ENCODE data around the gene EXOSC6. TPM values are rescaled to one million over a fixed set of nuclear protein-coding genes. Genes with fewer than 3 reads are reported as not detected.
"Not testable (repeated sequence)": the region's sequence is repeated elsewhere in the genome, so short reads cannot be mapped to it uniquely, and the experiment has no call there.

The EXOSC6 gene
- total RNA-seq (2012; rRNA removed) = 22.6 and 22.9 TPM in 2 replicates

- Histone ChIP-seq H3K4me3 (ENCODE audit: low read length) (peak within 1 kb of the TSS; percentile 91), H3K9me3 (replicated peaks; ENCODE audit: low read length) (no peaks in the 10 kb centered on the region), H3K9ac (ENCODE audit: low read depth, low read length) (peak within 1 kb of the TSS; percentile 91), H3K4me2 (ENCODE audit: low read length) (peak within 1 kb of the TSS; percentile 98), H3K36me3 (ENCODE audit: insufficient read depth, low read length) (peaks cover 41% of the 10 kb centered on the region), H3K4me1 (ENCODE audit: control insufficient read depth, insufficient read depth, low read length) (peaks cover 5% of the 10 kb centered on the region), H3K27me3 (ENCODE audit: control insufficient read depth, insufficient read depth, low read length) (no peaks in the 10 kb centered on the region)
Observed at GRCh38 chr16:70251629-70252354, at the start of gene EXOSC6. EXOSC6 (minus strand) TSS chr16:70251940; CDS start chr16:70251900, 40 bp downstream.

GRCh38 chr16:70301121-70301520, 49.4 kb upstream of the EXOSC6 start:
- Histone ChIP-seq H3K36me3 (ENCODE audit: insufficient read depth, low read length) (peaks cover 18% of the 10 kb centered on the region), H3K4me1 (ENCODE audit: control insufficient read depth, insufficient read depth, low read length) (peaks cover 14% of the 10 kb centered on the region), H3K9ac (ENCODE audit: low read depth, low read length) (no peak overlapping the region), H3K27me3 (ENCODE audit: control insufficient read depth, insufficient read depth, low read length) (no peaks in the 10 kb centered on the region), H3K4me3 (ENCODE audit: low read length) (peak overlapping the region; percentile 8), H3K4me2 (ENCODE audit: low read length) (no peak overlapping the region), H3K9me3 (replicated peaks; ENCODE audit: low read length) (peaks cover 8% of the 10 kb centered on the region)

- H3K36me3 ChIP-seq (ENCODE audit: insufficient read depth, low read length) = peaks cover 18% of the 10 kb centered on the region
- peaks cover 8% of the 10 kb centered on the region for H3K9me3 ChIP-seq (replicated peaks; ENCODE audit: low read length)
- peaks cover 9% of the 10 kb centered on the region for H3K4me1 ChIP-seq (ENCODE audit: control insufficient read depth, insufficient read depth, low read length)
- H3K9ac ChIP-seq (ENCODE audit: low read depth, low read length) = peak within 1 kb of the TSS; percentile 94
- H3K27me3 ChIP-seq (ENCODE audit: control insufficient read depth, insufficient read depth, low read length) = no peaks in the 10 kb centered on the region
- peak within 1 kb of the TSS; percentile 93 for H3K4me3 ChIP-seq (ENCODE audit: low read length)
- peak within 1 kb of the TSS; percentile 91 for H3K4me2 ChIP-seq (ENCODE audit: low read length)
Observed at GRCh38 chr16:70298988-70299938, 47.5 kb upstream of the EXOSC6 start, which contains the start of gene DDX19B. DDX19B (plus strand) TSS chr16:70299186; CDS start chr16:70299298, 112 bp downstream.

DNA sequence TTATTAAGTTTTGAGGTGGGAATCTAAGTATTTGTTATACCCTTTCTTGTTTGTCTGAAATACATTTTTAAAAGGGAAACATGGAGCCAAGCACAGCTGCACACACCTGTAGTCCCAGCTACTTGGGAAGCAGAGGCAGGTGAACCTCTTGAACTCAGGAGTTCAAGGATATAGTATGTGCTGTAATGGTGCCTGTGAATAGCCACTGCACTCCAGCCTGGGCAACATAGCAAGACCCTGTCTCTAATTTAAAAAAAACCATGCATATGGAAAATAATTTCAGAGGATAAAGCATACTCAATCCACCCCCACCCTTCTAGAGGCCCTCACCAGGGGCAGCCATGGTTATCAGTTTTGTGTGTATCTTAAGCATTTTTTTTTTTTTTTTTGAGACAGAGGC, 43.9 kb upstream of the EXOSC6 start:
- H3K27me3 ChIP-seq (ENCODE audit: control insufficient read depth, insufficient read depth, low read length) = no peaks in the 10 kb centered on the region
- no peaks in the 10 kb centered on the region for H3K9me3 ChIP-seq (replicated peaks; ENCODE audit: low read length)
- no peak overlapping the region for H3K9ac ChIP-seq (ENCODE audit: low read depth, low read length)
- H3K36me3 ChIP-seq (ENCODE audit: insufficient read depth, low read length) = no peaks in the 10 kb centered on the region
- no peak overlapping the region for H3K4me2 ChIP-seq (ENCODE audit: low read length)
- no peak overlapping the region for H3K4me3 ChIP-seq (ENCODE audit: low read length)
- H3K4me1 ChIP-seq (ENCODE audit: control insufficient read depth, insufficient read depth, low read length) = peaks cover 9% of the 10 kb centered on the region

GRCh38 chr16:70294385-70295025, 42.8 kb upstream of the EXOSC6 start:
- Histone ChIP-seq H3K9ac (ENCODE audit: low read depth, low read length) (no peak overlapping the region), H3K4me1 (ENCODE audit: control insufficient read depth, insufficient read depth, low read length) (peaks cover 7% of the 10 kb centered on the region), H3K4me3 (ENCODE audit: low read length) (no peak overlapping the region), H3K4me2 (ENCODE audit: low read length) (no peak overlapping the region), H3K27me3 (ENCODE audit: control insufficient read depth, insufficient read depth, low read length) (no peaks in the 10 kb centered on the region), H3K36me3 (ENCODE audit: insufficient read depth, low read length) (no peaks in the 10 kb centered on the region), H3K9me3 (replicated peaks; ENCODE audit: low read length) (no peaks in the 10 kb centered on the region)

GRCh38 chr16:70292148-70292547, 40.4 kb upstream of the EXOSC6 start:
- not testable (repeated sequence) for H3K4me1 ChIP-seq (ENCODE audit: control insufficient read depth, insufficient read depth, low read length); H3K4me3 ChIP-seq (ENCODE audit: low read length); H3K36me3 ChIP-seq (ENCODE audit: insufficient read depth, low read length); H3K4me2 ChIP-seq (ENCODE audit: low read length); H3K9ac ChIP-seq (ENCODE audit: low read depth, low read length); H3K9me3 ChIP-seq (replicated peaks; ENCODE audit: low read length); H3K27me3 ChIP-seq (ENCODE audit: control insufficient read depth, insufficient read depth, low read length)

- H3K27me3 ChIP-seq (ENCODE audit: control insufficient read depth, insufficient read depth, low read length) = no peaks in the 10 kb centered on the region
- H3K9ac ChIP-seq (ENCODE audit: low read depth, low read length) = no peak overlapping the region
- H3K4me3 ChIP-seq (ENCODE audit: low read length) = no peak overlapping the region
- no peaks in the 10 kb centered on the region for H3K36me3 ChIP-seq (ENCODE audit: insufficient read depth, low read length)
- no peaks in the 10 kb centered on the region for H3K9me3 ChIP-seq (replicated peaks; ENCODE audit: low read length)
- no peak overlapping the region for H3K4me2 ChIP-seq (ENCODE audit: low read length)
- H3K4me1 ChIP-seq (ENCODE audit: control insufficient read depth, insufficient read depth, low read length) = peaks cover 6% of the 10 kb centered on the region
Observed at GRCh38 chr16:70290949-70291519, 39.3 kb upstream of the EXOSC6 start.

DNA sequence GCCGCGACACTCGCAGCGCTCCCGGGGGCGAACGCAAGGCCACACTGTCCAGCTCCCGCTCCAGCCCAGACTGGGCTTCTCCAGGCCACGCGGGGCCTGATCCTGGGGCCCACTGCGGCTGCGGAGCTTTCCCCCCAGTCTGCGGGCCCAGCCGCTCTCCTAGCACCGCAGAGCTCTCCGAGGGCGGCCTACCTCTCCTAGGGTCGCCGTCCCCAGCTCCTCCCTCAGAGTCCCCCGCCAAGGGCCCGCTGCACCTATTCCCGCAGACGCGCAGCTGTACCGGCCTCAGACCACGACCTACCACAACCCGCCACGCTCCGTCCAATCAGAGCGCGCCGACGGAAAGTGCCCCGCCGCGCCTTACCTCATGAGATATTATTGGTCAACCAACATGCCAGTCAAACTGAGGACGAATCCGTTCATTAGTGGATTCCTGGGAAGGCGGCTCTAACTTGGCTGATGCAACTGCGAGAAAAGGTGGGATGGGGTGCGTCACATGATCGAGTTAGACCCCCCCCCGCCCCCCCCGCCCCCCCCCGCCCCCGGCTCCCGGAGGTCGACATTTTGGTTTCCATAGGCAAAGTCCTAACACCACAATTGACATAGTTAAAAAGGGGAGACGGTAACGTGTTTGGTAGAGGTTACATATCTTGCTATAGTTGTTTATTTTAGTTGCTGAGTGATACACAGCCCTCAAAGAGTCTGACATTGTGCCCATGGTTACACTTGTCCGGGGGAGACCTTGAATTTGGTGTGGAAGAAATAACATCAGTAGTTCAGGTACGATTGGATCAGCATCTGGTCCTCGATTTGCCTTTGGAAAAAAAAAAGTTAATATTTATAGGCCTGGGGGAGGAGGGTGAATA, 37.7 kb upstream of the EXOSC6 start, which contains the start of gene AARS1:
AARS1 (minus strand) TSS at position 278 of the 866 bp plus-strand sequence. CDS start 6,743 bp downstream, outside the sequence.
- Histone ChIP-seq H3K4me3 (ENCODE audit: low read length) (peak within 1 kb of the TSS; percentile 88), H3K27me3 (ENCODE audit: control insufficient read depth, insufficient read depth, low read length) (no peaks in the 10 kb centered on the region), H3K9me3 (replicated peaks; ENCODE audit: low read length) (no peaks in the 10 kb centered on the region), H3K4me1 (ENCODE audit: control insufficient read depth, insufficient read depth, low read length) (peaks cover 6% of the 10 kb centered on the region), H3K36me3 (ENCODE audit: insufficient read depth, low read length) (peaks cover 5% of the 10 kb centered on the region), H3K9ac (ENCODE audit: low read depth, low read length) (peak within 1 kb of the TSS; percentile 93), H3K4me2 (ENCODE audit: low read length) (peak within 1 kb of the TSS; percentile 88)

DNA sequence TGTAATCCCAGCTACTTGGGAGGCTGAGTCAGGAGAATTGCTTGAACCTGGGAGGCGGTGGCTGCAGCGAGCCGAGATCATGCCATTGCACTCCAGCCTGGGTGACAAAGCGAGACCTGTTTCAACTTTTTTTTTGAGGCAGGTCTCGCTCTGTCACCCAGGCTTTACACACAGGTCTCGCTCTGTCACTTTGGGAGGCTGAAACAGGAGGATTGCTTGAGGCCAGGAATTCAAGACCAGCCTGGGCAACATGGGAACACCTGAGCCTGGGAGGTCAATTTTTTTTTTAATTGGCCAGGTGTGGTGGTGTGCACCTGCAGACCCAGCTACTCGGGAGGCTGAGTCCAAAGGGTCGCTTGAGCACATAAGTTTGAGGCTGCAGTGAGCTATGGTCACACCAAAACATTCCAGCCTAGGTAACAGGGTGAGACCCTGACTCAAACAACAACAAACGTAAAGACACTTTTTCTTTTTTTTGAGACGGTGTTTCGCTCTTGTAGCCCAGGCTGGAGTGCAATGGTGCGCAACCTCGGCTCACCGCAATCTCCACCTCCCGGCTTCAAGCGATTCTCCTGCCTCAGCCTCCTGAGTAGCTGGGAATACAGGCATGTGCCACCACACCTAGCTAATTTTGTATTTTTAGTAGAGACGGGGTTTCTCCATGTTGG, 35.7 kb upstream of the EXOSC6 start:
- peaks cover 16% of the 10 kb centered on the region for H3K36me3 ChIP-seq (ENCODE audit: insufficient read depth, low read length)
- H3K9me3 ChIP-seq (replicated peaks; ENCODE audit: low read length); H3K4me2 ChIP-seq (ENCODE audit: low read length); H3K4me3 ChIP-seq (ENCODE audit: low read length); H3K27me3 ChIP-seq (ENCODE audit: control insufficient read depth, insufficient read depth, low read length); H3K4me1 ChIP-seq (ENCODE audit: control insufficient read depth, insufficient read depth, low read length); H3K9ac ChIP-seq (ENCODE audit: low read depth, low read length): not testable (repeated sequence)

GRCh38 chr16:70276392-70276791, 24.7 kb upstream of the EXOSC6 start:
- no peak overlapping the region for H3K9ac ChIP-seq (ENCODE audit: low read depth, low read length)
- H3K36me3 ChIP-seq (ENCODE audit: insufficient read depth, low read length) = peaks cover 52% of the 10 kb centered on the region

More at GRCh38 chr16:70276392-70276791, 24.7 kb upstream of the EXOSC6 start:
- Histone ChIP-seq H3K4me2 (ENCODE audit: low read length) (no peak overlapping the region), H3K4me1 (ENCODE audit: control insufficient read depth, insufficient read depth, low read length) (no peaks in the 10 kb centered on the region), H3K27me3 (ENCODE audit: control insufficient read depth, insufficient read depth, low read length) (no peaks in the 10 kb centered on the region), H3K9me3 (replicated peaks; ENCODE audit: low read length) (no peaks in the 10 kb centered on the region), H3K4me3 (ENCODE audit: low read length) (no peak overlapping the region)
